HG03097 (cell line): ENCODE results near the gene CAPN9.
"Not testable (repeated sequence)": the region's sequence is repeated elsewhere in the genome, so short reads cannot be mapped to it uniquely, and the experiment has no call there.

Source experiments
- ATAC-seq: cut with Tn5 transposase; IDR thresholded peaks from one replicate; pipeline ENCODE4 v1.9.1; 2021; ENCODE audit not compliant: unreplicated experiment, low FRiP score

CAPN9 gene

GRCh38 chr1:230842801-230843200, 95.6 kb downstream of the CAPN9 start:
- no peak for ATAC-seq

DNA sequence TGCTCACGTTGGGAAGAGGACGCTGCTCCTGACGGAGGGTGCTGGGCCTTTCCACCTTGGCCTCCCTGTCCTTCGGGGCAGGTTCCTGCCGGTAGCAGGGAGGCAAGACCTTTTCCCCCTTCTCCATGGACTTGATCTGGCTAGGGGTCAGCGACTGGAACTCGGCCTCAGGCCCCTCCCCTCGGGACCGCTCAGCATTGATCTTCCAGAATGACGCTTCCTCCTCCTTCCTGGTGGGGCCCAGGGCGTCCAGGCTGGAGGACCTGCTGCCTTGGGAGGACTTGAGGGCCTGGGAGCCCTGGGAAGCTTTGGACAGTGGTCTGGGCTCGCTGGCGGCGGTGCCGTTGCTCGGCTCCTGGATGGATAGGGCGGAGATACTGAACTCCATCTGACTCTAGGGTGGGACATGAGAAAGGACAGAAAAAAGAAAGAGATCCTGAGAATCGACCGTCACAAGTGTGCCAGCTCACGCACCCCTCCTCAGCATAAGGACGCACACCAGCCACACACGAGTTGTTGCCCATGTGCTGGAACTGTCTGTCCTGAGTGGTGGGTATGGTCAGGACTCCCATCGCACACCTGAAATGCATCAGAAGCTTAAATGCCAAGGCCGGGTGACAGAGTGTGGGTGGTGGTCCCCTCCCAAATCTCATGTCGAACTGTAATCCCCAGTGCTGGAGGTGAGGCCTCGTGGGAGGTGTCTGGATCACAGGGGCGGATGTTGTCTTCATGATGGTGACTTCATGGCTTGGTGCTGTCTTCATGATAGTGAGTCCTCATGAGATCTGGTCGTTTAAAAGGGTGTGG, 96.5 kb downstream of the CAPN9 start:
- ATAC-seq = no peak

DNA sequence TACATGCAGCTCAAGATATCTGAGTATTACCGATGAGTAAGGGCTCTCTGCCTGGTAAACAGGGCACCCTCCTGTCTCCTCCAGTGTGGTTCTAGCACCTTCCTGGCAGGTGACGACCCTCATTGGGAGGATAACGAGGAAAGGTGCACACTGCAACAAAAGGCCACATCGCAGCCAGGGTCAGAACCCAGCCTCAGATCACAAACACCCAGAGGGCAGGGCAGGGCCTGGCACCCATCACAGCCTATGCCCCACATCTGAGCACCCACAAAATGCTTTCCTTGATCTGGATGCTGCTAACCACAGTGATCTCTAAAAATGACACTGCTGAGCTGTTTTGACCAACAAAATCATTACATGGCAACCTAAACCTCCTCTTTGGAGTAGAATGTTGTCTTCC, 97.4 kb downstream of the CAPN9 start:
- ATAC-seq = no peak

- ATAC-seq = not testable (repeated sequence)
Measured at GRCh38 chr1:230845184-230845583, 98.0 kb downstream of the CAPN9 start.

DNA sequence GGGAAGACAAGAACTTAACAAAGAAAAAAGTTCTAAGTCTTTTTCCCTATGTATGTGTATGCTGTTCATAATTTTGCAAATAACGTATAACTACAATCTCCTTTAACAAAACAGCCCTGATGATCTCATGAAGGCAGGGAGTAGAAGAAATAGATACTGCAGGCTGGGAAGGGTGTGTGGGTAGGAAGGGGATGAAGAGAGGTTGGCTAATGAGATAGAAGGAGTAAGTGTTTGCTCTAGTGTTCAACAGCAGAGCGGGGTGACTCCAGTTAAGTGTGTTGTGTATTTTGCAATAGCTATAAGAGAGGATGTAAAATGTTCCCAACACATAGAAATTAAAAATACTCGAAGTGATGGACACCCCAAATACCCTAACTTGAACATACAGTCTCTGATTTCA, 101.0 kb downstream of the CAPN9 start:
- ATAC-seq = no peak

DNA sequence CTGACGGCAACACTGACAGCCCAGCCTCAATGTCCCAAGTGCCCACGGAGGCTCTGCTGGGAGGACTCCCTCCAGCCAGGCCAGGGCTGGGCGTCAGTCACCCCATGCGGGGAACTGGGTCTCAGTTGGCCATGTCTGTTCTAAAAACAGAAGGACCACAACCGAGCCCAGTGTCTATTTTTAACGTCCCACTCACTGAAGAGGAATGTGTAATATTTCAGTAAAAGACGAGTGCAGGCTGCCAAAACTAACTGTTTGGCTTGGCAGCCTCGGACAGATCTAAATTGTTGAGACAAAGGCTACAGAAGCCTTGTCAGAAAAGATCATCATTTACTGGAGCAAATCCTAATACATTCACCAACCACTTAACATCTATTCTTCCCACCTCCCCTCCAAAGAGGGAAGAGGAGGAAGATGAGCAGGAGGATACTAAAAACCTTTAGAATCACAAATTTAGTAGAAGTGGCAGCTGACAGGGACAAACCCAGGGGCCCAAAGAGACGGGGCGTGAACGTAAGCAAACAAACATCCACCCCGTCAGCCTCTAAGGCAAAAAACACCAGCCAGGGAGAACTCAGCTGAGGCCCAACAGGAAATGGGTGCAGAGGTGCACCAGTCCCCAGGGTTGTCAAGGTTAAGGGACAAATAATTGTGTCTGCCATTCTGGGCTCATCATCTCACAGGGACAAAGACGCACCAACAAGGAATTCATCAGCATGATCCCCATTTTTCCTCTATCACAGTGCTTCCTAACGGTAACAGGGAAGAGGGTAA, 102.5 kb downstream of the CAPN9 start:
- ATAC-seq = no peak

DNA sequence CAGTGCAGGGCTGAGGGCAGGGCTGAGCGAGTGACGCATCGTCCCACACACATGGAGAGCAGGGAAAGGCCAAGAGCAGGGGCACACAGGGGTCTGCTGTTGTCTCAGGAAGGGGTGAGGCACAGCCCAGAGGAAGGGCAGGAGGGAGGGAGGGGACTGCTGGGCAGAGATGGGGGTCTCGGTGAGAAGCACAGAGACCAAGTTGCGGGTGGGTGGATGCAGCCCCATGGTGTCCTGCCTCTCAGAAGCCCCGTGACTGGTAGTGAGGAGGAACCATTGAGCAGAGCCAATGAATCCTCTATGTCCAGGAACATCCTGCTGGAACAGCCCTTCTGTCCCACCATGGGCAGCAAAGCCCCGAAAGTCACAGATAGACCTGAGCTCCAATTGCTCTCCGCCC, 103.4 kb downstream of the CAPN9 start:
- ATAC-seq = no peak

GRCh38 chr1:230851291-230851691, 104.1 kb downstream of the CAPN9 start:
- ATAC-seq = no peak
